Astrocyte of the cerebellum (primary cell): ENCODE results near the gene FBXO4.

Experiments used
- DNase-seq: peaks from one replicate; pipeline ENCODE4 v3.0.0-alpha.2; 2011; ENCODE audit warnings: low read depth
- H3K4me3 ChIP-seq: 2 replicates; pipeline ENCODE4 v1.5.1; 2011; ENCODE audit warnings: mild to moderate bottlenecking, low read depth, low read length, moderate library complexity
- CTCF ChIP-seq: IDR thresholded peaks from 2 replicates; pipeline ENCODE4 v1.5.1; 2012; ENCODE audit warnings: low read length, low read depth, moderate library complexity, mild to moderate bottlenecking; ENCODE audit errors: missing control alignments
- in situ Hi-C: cut with HindIII; loops from 2 replicates; pipeline ENCODE4 v1.10.0; 2017; ENCODE audit warnings: low sequenced_read_pairs

FBXO4 gene

GRCh38 chr5:41883243-41883642 lies 41.8 kb upstream of the FBXO4 start:
- DNase-seq, result no peak
- in situ Hi-C loops, result no loop called here
- no peak overlapping the region for H3K4me3 ChIP-seq
- no peak for TF ChIP-seq CTCF

GRCh38 chr5:41883936-41884335 lies 41.1 kb upstream of the FBXO4 start:
- no peak for DNase-seq
- no peak overlapping the region for H3K4me3 ChIP-seq
- TF ChIP-seq CTCF, result no peak
- in situ Hi-C loops, result no loop called here

GRCh38 chr5:41885286-41885685 lies 39.8 kb upstream of the FBXO4 start:
- in situ Hi-C loops, result no loop called here
- TF ChIP-seq CTCF, result no peak
- no peak for DNase-seq
- no peak overlapping the region for H3K4me3 ChIP-seq

- DNase-seq, result no peak
- in situ Hi-C loops, result no loop called here
- no peak overlapping the region for H3K4me3 ChIP-seq
- no peak for TF ChIP-seq CTCF
Observed at GRCh38 chr5:41891066-41891707, 33.9 kb upstream of the FBXO4 start.

- no peak for DNase-seq
Observed at GRCh38 chr5:41892031-41892430, 33.0 kb upstream of the FBXO4 start.

GRCh38 chr5:41893074-41893851 lies 31.8 kb upstream of the FBXO4 start:
- TF ChIP-seq CTCF, result no peak
- in situ Hi-C loops, result no loop called here
- no peak overlapping the region for H3K4me3 ChIP-seq
- DNase-seq, result no peak

More at GRCh38 chr5:41892031-41892430, 33.0 kb upstream of the FBXO4 start:
- in situ Hi-C loops, result no loop called here
- no peak overlapping the region for H3K4me3 ChIP-seq
- no peak for TF ChIP-seq CTCF
